Erythroblast (primary cell): ENCODE results near the gene CYP24A1.

ENCODE experiments used
- GATA1 ChIP-seq: IDR thresholded peaks from 2 replicates; pipeline ENCODE4 v1.6.1; 2011; ENCODE audit warnings: low read depth, mild to moderate bottlenecking, control low read depth, low read length, moderate library complexity
- POLR2A ChIP-seq: IDR thresholded peaks from 2 replicates; pipeline ENCODE4 v1.6.1; 2011; ENCODE audit warnings: mild to moderate bottlenecking, low read length

GRCh38 chr20:54190217-54190616 is 16.4 kb upstream of the CYP24A1 start:
- TF ChIP-seq POLR2A (no peak), GATA1 (no peak)
